SH-SY5Y (cell line): Measurements from ENCODE around the gene ERAP2.

Experiments
- GATA2 ChIP-seq: IDR thresholded peaks from 2 replicates; pipeline ENCODE4 v1.6.1; 2011; ENCODE audit warnings: mild to moderate bottlenecking, low read depth, low read length
- GATA3 ChIP-seq: IDR thresholded peaks from 2 replicates; pipeline ENCODE4 v1.6.1; 2011; ENCODE audit warnings: low read depth, mild to moderate bottlenecking, low read length, moderate library complexity

ERAP2 gene

GRCh38 chr5:96928931-96929708, 52.8 kb downstream of the ERAP2 start:
- TF ChIP-seq GATA3 (no peak), GATA2 (no peak)

GRCh38 chr5:96930058-96930457, 53.8 kb downstream of the ERAP2 start:
- no peak for TF ChIP-seq GATA3
- peak; percentile 34; the same call in 1 of the 2 replicates for TF ChIP-seq GATA2

GRCh38 chr5:96930589-96930988, 54.3 kb downstream of the ERAP2 start:
- TF ChIP-seq GATA3 (no peak), GATA2 (no peak)

GRCh38 chr5:96931605-96932004, 55.3 kb downstream of the ERAP2 start:
- TF ChIP-seq GATA2 (no peak), GATA3 (no peak)

- no peak for TF ChIP-seq GATA2
- TF ChIP-seq GATA3 = no peak
Observed at GRCh38 chr5:96932026-96932425, 55.7 kb downstream of the ERAP2 start.

GRCh38 chr5:96933764-96934707, 57.7 kb downstream of the ERAP2 start:
- no peak for TF ChIP-seq GATA3
- TF ChIP-seq GATA2 = no peak; the same call in 1 of the 2 replicates

GRCh38 chr5:96934708-96935558, 58.6 kb downstream of the ERAP2 start:
- no peak for TF ChIP-seq GATA3
- TF ChIP-seq GATA2 = peak; percentile 62; the same call in 1 of the 2 replicates

GRCh38 chr5:96935559-96936430, 59.5 kb downstream of the ERAP2 start, which contains the start of gene LNPEP:
Gene LNPEP (plus strand): TSS chr5:96936080. CDS start chr5:96936156, 76 bp downstream.
- TF ChIP-seq GATA2 = peak; percentile 2; the same call in 1 of the 2 replicates
- no peak for TF ChIP-seq GATA3

GRCh38 chr5:96936431-96937320, 60.4 kb downstream of the ERAP2 start:
- TF ChIP-seq GATA3 (no peak), GATA2 (no peak)

- TF ChIP-seq GATA2 (no peak), GATA3 (no peak)
Observed at GRCh38 chr5:96940586-96940985, 64.3 kb downstream of the ERAP2 start.

- TF ChIP-seq GATA2 (no peak), GATA3 (no peak)
Observed at GRCh38 chr5:96941140-96941539, 64.8 kb downstream of the ERAP2 start.

- TF ChIP-seq GATA3 = no peak
- no peak for TF ChIP-seq GATA2
Observed at GRCh38 chr5:96942078-96942477, 65.8 kb downstream of the ERAP2 start.

- TF ChIP-seq GATA3 (no peak), GATA2 (no peak)
Observed at GRCh38 chr5:96942911-96943310, 66.6 kb downstream of the ERAP2 start.
